ENCODE measurements around the gene PLXDC2. TPM values are rescaled to one million over a fixed set of nuclear protein-coding genes. Genes with fewer than 3 reads are reported as not detected.

Gene PLXDC2
- total RNA-seq, 1 experiment from 2014 or later, result 0.21 TPM

- POLR2A ChIA-PET, result no interaction called here
- intact Hi-C loops (cut with micrococcal nuclease; ENCODE audit: unreplicated experiment), result no loop called here
Observed at GRCh38 chr10:20094226-20094976, 278.2 kb downstream of the PLXDC2 start.

GRCh38 chr10:20100171-20100570 lies 283.9 kb downstream of the PLXDC2 start:
- ChIA-PET POLR2A (no interaction called here), CTCF (no interaction called here)
- DNase-seq (ENCODE audit: low read depth, low spot score) (no peak), ATAC-seq (no peak)
- in situ Hi-C loops (cut with HindIII; ENCODE audit: low pct_unique_long_range_greater_than_20kb, low sequenced_read_pairs), result no loop called here
- Histone ChIP-seq H3K27me3 (ENCODE audit: control insufficient read depth, insufficient read depth, low read length) (no peaks in the 10 kb centered on the region), H3K27ac (ENCODE audit: low read length) (no peak overlapping the region), H3K4me3 (ENCODE audit: low read depth in 2 of 2, low read length in 2 of 2) (no peak overlapping the region), H3K9me3 (ENCODE audit: control insufficient read depth, insufficient read depth, low read depth, low read length) (no peaks in the 10 kb centered on the region), H3K36me3 (ENCODE audit: control insufficient read depth, insufficient read depth, low read length) (no peaks in the 10 kb centered on the region), H3K4me1 (ENCODE audit: control insufficient read depth, insufficient read depth, low read length) (no peaks in the 10 kb centered on the region)
- intact Hi-C loops (cut with micrococcal nuclease; ENCODE audit: unreplicated experiment), result no loop called here
- TF ChIP-seq SIN3A (IDR thresholded peaks at IDR 0.05; ENCODE audit: borderline replicate concordance, insufficient read depth, low read depth, low read length) (no peak), POLR2AphosphoS5 (IDR thresholded peaks at IDR 0.05; ENCODE audit: low read depth, low read length) (no peak), REST (IDR thresholded peaks at IDR 0.05; ENCODE audit: insufficient read depth in 1 of 2, low read depth in 2 of 2, low read length in 1 of 2) (no peak), TCF7L2 (IDR thresholded peaks at IDR 0.05; ENCODE audit: low read depth, low read length) (no peak)
- TF ChIP-seq, protein P1, sequence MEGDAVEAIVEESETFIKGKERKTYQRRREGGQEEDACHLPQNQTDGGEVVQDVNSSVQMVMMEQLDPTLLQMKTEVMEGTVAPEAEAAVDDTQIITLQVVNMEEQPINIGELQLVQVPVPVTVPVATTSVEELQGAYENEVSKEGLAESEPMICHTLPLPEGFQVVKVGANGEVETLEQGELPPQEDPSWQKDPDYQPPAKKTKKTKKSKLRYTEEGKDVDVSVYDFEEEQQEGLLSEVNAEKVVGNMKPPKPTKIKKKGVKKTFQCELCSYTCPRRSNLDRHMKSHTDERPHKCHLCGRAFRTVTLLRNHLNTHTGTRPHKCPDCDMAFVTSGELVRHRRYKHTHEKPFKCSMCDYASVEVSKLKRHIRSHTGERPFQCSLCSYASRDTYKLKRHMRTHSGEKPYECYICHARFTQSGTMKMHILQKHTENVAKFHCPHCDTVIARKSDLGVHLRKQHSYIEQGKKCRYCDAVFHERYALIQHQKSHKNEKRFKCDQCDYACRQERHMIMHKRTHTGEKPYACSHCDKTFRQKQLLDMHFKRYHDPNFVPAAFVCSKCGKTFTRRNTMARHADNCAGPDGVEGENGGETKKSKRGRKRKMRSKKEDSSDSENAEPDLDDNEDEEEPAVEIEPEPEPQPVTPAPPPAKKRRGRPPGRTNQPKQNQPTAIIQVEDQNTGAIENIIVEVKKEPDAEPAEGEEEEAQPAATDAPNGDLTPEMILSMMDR (IDR thresholded peaks at IDR 0.05), result no peak
- no TSS peak for BruUV-seq (replicated peaks)

More at GRCh38 chr10:20094226-20094976, 278.2 kb downstream of the PLXDC2 start:
- CTCF ChIA-PET, result no interaction called here
- DNase-seq (ENCODE audit: low read depth, low spot score) (no peak), ATAC-seq (no peak)
- Histone ChIP-seq H3K36me3 (ENCODE audit: control insufficient read depth, insufficient read depth, low read length) (no peaks in the 10 kb centered on the region), H3K27ac (ENCODE audit: low read length) (no peak overlapping the region), H3K9me3 (ENCODE audit: control insufficient read depth, insufficient read depth, low read depth, low read length) (no peaks in the 10 kb centered on the region), H3K4me1 (ENCODE audit: control insufficient read depth, insufficient read depth, low read length) (no peaks in the 10 kb centered on the region), H3K27me3 (ENCODE audit: control insufficient read depth, insufficient read depth, low read length) (no peaks in the 10 kb centered on the region), H3K4me3 (ENCODE audit: low read depth in 2 of 2, low read length in 2 of 2) (no peak overlapping the region)
- BruUV-seq (replicated peaks), result no TSS peak
- TF ChIP-seq SIN3A (IDR thresholded peaks at IDR 0.05; ENCODE audit: borderline replicate concordance, insufficient read depth, low read depth, low read length) (no peak), POLR2AphosphoS5 (IDR thresholded peaks at IDR 0.05; ENCODE audit: low read depth, low read length) (no peak), REST (IDR thresholded peaks at IDR 0.05; ENCODE audit: insufficient read depth in 1 of 2, low read depth in 2 of 2, low read length in 1 of 2) (no peak), TCF7L2 (IDR thresholded peaks at IDR 0.05; ENCODE audit: low read depth, low read length) (no peak)
- in situ Hi-C loops (cut with HindIII; ENCODE audit: low pct_unique_long_range_greater_than_20kb, low sequenced_read_pairs), result no loop called here

All from Panc1 (cell line).